GM19468 (cell line): Measurements from ENCODE around the gene PDRG1.
"Not testable (repeated sequence)": the region's sequence is repeated elsewhere in the genome, so short reads cannot be mapped to it uniquely, and the experiment has no call there.

Source experiments
- ATAC-seq: cut with Tn5 transposase; IDR thresholded peaks from one replicate; pipeline ENCODE4 v1.9.1; 2021; ENCODE audit warnings: mild to moderate bottlenecking, moderate library complexity, moderate number of reproducible peaks; ENCODE audit not compliant: unreplicated experiment; ENCODE audit errors: extremely low read depth

PDRG1 gene

DNA sequence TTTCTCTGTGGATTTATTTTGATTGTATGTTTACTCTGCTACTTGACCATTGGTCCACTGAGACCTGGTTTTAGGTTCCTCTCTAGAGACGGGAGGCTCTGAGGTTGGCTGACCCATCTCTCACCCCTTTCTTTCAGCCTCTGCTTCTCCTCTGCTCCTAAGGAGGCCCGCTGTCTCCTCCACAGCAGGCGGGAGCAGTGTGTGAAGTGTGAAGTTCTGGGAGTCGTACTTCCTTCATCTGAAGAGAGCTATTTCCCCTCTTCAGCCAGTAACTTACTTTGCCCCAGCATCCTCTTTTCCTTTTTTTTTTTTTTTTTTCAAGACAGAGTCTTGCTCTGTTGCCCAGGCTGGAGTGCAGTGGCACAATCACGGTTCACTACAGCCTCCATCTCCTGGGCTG lies 21.1 kb downstream of the PDRG1 start:
- ATAC-seq = no peak

DNA sequence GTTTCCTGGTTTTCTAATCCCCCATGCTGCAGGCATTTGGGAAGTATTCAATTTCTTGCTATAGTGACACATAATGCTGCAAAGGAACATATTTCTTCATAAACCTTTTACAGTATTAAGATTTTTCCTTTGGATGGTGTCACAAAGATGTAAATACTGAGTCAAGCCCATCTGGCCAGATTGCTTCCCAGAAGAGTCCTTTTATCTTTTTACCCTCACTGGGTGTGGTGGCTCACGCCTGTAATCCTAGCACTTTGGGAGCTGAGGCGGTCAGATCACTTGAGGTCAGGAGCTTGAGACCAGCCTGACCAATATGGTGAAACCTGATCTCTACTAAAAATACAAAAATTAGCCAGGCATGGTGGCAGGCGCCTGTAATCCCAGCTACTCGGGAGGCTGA lies 22.2 kb downstream of the PDRG1 start:
- ATAC-seq = not testable (repeated sequence)

DNA sequence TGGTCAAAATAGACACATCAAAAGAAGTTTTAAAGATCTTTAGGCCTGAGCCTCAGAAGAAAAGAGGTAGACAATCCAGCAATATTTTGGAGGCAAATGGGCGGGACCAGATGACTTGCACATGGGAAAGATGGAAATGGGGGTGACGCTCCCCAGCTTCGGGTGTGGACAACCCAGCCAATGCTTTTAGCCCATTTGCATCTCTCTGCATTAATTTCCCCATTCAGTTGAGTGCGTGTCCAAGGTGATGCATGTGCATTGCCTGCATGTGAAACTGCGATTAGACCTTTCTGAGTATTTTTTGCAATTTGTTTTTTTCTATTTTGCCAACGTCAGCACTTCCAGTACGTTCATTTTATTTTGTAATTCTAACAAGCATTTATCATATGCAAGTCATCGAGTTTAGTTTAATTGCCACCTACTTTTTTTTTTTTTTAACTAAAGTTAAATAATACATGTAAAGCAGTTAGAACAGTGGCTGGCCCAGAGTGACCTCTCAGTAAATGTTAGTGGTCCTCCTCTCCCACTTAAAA lies 24.2 kb downstream of the PDRG1 start:
- no peak for ATAC-seq

DNA sequence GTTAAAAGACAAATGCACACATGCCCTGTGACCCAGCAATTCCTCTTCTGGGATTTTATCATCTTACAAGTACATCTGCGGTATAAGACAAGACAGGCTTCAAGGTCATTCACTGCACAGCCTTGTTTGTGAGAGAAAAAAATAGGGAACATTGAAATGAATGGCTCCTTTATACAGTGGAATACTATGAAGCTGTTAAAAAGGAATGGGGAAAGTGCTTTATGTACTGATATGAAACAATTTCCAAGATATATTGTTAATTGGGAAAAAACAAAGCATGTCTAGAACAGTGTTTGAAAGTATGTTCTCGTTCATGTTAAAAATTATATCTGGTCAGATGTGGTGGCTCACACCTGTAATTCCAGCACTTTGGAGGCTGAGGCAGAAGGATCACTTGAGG lies 25.4 kb downstream of the PDRG1 start:
- no peak for ATAC-seq

DNA sequence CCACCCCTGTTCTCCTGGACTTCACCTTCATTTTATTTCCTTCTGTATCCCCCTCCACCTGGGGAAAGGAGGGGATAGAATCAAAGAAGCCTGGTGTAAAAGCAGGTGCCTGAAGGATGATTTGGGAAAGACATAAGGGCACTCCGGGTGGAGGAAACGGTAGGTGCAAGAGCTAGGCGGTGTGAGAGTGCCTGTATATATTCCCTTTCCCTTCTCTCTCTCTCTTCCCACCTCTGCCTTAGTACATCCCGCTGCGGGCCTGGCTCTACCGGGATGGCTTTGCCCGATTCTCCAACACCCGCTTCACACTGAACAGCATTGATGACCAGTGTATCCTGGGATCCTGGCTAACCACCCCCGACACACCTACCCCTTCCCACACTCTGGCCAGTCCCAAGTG lies 26.2 kb downstream of the PDRG1 start:
- ATAC-seq = no peak

DNA sequence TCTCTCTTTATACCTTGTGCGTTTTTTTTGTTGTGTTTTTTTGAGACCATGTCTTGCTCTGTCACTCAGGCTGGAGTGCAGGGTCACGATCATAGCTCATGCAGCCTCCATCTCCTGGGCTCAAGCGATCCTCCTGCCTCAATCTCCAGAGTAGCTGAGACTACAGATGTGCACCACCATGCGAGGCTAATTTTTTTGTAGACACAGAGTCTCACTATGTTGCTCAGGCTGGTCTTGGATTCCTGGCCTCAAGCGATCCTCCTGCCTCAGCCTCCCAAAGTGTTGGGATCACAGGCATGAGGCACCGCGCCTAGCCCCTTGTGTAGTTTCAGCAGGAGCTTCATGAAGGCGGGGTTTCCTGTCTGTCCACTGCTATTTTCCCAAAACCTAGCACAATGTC lies 27.3 kb downstream of the PDRG1 start:
- no peak for ATAC-seq

DNA sequence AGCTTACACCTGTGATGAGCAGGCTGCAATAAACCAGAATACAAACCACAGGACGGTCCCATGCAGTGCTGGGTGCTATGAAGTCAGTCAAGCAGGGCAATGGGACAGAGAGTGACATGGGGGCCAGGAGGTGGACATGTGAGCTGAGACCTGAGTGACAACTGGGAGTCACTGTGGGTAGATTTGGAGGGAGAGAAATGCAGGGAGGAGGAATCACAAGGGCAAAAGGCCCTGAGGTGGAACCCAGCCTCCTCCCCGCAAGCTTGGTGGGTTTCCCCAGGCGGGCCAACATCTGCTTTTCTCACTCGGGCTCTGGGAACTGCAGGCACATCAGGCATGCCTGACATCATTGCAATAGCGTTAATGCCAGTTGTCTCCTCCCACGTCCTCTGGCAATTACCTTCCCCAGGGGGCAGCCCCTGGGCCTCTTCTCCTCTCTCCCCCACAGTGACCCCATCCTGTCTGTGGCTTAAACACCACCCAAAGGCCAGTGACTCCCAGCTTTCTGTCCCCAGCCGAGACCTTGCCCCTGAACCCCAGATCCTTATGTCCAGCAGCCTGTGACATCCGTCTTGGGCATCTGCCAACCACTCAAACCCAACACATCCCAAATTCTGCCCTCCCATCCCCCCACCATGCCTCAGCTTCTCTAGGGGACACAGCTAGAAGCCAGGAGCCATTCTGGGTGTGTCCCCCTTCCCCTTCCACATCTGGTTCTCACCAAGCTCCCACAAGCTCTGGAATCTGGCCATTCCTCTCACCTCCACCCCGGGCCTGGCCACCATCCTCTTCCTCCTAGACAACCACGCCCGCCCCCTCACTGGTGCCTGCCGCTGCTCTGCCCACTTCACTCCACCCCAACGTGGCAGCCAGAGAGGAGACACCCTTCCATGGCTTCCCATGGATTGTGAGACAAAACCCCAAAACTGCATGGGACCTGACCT lies 28.2 kb downstream of the PDRG1 start:
- peak; percentile 46 for ATAC-seq

DNA sequence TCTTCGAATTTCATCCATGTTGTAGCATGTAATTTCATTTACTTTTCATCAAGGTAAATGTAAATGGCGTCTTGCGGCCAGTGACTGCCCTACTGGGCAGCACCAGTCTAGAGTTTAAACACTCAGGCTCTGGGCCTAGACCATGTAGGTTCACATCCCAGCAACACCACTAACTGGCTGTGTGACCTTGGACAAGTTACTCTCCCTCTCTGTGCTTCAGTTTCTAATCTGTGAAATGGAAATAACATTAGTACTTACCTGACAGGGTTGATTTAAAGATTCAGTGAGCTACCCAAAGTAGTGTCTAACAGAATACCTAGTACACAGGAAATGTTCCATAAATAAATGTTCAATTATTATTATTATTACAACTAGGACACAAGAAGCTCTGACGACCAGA lies 29.3 kb downstream of the PDRG1 start:
- ATAC-seq = no peak

DNA sequence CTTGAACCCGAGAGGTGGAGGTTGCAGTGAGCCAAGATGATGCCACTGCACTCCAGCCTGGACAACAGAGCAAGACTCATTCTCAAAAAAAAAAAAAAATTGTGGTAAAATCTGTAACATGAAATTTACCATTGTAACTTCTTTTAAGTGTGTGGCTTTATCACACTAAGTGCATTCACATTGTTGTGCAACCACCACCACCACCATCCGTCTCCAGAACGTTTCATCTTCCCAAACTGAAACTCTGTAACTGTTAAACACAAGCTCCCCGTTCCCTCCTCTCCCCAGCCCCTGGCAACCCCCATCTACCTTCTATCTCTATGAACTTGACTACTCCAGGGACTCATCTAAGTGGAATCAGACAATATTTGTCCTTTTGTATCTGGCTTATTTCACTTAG lies 29.7 kb downstream of the PDRG1 start:
- no peak for ATAC-seq

DNA sequence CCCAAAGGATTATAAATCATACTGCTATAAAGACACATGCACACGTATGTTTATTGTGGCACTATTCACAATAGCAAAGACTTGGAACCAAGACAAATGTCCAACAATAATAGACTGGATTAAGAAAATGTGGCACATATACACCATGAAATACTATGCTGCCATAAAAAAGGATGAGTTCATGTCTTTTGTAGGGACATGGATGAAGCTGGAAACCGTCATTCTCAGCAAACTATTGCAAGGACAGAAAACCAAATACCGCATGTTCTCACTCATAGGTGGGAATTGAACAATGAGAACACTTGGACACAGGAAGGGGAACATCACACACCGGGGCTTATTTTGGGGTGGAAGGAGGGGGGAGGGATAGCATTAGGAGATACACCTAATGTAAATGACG lies 30.4 kb downstream of the PDRG1 start:
- not testable (repeated sequence) for ATAC-seq

DNA sequence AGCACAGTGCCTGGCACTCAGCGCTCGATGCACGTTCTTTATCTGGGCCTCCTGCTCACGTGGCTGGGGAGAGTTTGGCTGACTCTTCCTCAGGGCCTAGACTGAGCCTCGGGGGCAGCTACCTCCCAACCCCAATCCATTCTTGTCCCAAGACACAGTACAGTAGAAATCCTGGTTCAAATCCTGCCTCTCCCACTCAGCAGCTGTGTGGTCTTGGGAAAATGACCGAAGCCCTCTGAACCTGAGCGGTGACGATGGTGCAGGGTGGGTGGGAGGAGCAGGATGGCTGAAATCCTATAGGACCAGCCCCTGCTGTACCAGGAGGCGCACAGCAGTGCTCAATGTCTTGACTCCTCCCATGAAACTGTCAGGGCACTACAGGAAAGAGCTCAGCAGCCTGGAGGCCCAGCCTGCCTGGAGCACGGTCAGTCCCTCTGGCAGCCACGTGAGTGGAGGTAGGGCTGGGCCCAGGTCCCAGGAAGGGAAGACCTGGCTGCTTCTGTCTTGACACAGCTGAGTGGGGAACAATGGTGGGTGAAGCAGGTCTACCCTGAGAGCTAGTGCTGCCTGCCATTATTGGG lies 31.5 kb downstream of the PDRG1 start:
- no peak for ATAC-seq

DNA sequence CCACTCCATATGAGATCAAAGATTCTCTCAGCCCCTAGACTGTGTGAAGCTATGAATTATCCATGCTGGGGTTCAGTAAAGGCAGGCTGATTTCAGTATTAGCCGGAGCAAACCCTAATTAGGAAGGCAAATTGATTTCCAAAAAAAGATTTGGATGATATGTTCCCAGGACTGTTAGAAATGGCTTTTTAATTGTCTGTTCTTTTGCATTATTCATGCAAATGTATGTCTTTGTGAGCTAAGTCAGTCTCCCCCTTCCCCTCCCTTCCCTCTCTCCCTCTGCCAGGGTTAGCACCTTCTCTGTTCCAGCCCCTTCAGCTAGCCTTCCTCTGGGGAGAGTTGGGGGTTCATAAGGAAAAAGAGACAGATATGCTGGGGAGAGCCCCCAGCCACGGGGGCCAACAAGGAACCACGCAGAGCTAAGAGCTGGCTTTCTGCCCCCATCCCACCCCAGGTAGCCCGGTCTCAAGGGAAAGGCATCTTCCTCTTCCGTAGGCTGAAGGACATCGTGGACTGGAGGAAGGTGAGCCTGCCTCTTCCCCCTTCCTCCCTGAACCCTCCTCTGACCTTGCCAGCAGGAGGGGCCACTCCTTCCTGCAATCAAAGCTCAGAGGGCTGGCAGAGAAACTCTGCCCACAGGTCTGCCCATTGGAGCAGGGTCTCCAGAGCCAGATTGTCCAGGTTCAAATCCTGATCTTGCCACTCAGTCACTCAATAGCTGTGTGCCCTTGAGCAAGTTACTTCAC lies 32.3 kb downstream of the PDRG1 start:
- ATAC-seq = no peak

DNA sequence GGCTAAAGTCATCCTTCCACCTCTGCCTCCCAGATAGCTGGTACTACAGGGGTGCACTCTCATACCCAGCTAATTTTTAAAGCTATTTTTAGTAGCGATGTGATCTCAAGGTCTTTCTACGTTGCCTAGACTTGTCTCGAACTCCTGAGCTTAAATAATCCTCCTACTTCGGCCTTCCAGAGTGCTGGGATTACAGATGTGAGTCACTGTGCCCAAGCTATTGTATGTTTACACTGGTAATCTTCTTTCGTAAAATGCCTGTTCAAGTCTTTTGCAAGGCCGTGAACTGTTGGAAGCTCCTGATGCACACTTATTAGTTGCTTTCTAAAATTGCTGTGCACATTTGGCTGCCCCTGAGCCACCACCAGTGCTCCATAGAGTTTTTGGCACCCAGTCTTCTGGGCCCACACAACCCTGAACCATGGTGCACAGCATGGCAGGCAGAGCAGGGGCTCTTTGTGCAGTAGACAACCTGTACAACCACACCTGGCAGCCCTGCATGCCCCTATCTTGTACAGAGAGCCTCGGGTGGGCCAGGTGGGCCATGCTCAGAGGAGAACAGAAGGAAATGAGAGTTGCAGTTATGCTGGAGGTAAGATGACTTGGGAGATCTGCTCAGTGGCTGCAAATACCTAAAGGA lies 33.3 kb downstream of the PDRG1 start:
- ATAC-seq = no peak

DNA sequence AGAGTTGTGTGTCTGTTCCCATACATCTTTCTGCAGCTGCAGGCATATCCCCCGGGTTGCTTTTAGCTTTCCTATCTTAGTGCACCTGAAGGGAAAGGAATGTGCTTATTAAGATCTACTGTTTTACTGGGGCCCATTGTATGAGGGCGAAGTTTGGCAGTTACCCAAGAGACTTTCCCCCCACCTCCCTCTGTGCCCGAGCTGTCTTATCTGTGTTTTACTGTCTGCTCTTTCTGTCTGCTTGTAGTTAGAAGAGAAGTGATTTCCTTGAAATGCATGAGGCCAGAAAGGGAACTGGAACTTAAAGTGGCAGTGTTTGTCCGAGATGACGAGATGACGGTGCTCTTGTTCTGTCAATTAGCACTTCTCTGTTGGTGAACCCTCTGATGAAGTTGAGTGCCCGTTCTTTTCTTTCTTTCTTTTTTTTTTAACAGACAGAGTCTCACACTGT lies 33.9 kb downstream of the PDRG1 start:
- not testable (repeated sequence) for ATAC-seq

DNA sequence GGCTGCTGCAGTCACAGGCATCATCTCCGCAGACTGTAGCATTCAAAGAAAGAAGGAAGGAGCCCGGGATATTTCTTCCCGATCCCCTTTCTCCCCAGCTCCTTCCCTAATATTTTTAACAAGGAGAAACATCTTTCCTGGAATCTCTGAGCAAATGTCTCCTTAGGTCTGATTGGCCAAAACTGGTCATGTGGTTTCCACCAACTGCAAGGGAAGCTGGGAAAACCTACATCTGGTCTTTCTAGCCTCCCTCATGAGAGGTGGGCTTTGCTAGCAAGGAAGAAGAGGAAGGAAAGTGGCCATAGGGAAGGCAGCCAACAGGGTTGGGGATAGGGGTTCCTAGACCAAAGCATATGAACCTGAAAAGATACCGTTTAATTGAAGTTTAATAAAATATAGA lies 35.1 kb downstream of the PDRG1 start:
- no peak for ATAC-seq

DNA sequence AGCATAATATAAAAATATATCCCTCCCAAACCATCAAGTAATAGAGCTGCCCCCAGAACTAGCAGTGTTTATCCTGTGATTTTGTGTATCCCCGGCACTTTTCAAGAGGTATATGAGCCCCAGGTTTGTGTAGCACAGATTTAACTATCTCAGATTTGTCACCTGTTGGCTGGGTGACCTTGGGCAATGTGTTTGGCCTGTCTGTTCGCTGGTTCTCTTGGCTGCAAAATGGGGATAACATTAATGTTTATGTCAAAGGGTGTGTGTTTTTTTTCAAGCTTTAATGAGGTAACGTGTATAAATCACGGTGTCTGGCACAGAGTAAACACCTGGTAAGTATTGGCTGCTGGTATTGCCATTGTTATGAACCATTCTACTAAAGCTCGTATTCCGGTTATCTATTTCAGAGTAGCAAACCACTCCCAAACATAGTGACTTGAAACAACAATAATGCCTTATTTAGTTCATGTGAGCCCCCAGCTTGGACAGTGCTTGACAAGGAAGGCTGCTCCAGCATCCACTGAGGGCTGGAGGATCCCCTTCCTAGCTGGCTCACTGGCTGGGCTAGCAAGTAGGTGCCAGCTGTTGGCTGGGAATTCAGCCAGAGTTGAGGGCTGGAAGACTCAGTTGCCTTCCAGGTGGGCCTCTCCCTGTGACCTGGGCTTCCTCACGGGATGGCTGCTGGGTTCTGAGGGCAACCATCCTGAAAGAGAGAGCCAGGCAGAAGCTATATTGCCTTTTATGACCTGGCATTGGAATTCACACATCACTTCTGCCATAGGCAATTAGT lies 36.2 kb downstream of the PDRG1 start:
- ATAC-seq = no peak

DNA sequence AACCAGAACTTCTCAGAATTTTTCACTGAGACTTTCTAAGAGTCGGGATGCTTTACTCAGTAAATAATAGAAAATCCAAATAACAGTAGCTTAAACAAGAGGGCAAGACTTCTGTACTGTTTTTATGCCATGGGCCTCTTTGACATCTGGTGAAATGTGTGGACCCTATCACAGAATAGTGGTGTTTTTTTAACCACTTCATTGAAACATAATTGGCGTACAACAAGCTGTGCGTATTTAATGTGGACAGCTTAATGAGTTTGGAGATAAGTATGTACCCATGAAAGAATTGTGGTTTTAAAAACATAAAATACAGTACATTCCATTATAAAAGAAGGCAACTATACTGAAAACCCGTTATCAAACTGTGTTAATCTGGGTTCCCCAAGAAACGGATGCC lies 37.7 kb downstream of the PDRG1 start:
- ATAC-seq = no peak

DNA sequence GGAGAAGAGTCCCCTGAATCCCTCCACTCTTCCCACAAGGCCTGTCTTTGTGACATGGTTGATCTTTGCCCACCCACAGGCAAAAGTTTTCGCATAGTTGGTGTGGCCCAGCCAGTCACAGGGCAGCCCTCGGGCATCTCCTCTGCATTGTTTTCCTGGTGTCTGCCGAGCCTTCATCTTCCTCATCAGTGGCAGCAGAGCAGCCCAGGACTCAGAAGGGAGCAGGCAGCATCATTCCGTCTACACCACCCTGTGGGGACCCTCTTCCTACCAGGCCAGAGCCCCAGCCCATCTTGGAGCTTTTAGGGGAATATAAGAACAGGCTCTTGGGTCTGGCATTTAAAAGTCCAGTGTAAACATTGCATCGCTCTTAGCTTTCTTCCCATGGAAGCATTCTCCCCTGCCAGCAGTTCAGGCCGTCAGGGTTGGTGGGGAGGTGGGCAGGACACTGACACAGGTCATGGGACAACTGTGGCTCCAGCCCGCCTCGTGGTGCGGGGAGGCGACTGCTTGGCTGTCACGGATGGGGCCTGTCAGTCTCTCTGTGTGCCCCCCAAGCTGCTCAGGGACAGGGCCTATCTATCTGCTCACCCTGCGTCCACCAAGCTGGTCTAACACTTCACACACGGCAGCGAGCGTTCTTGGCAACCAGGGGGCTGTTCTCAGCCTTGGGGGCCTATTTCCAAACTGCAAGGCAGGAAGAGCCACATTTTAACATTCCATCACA lies 38.3 kb downstream of the PDRG1 start:
- ATAC-seq = no peak
